Articular chondrocyte of knee joint (primary cell): ENCODE measurements around the gene PINK1. TPM values are rescaled to one million over a fixed set of nuclear protein-coding genes. Genes with fewer than 3 reads are reported as not detected.

Experiments
- total RNA-seq: library from RNA; depleted of rRNA; stranded (reverse); fragments of >200 nt; gene quantifications from 2 replicates; pipeline ENCODE4 v1.2.3, GENCODE V29; 2012

The PINK1 gene
- total RNA-seq = 80.2 and 88.5 TPM in 2 replicates

GRCh38 chr1:20633190-20634064 is at the start of gene PINK1:
PINK1 (plus strand) TSS chr1:20633458; CDS start chr1:20633549, 91 bp downstream.

GRCh38 chr1:20588634-20589225 is 44.5 kb upstream of the PINK1 start, which contains the start of gene CDA:
CDA (plus strand) TSS chr1:20589097; CDS start chr1:20589130, 33 bp downstream.

GRCh38 chr1:20661207-20662109 is 28.2 kb downstream of the PINK1 start, which contains the start of gene DDOST:
DDOST (minus strand) TSS chr1:20661369; CDS start chr1:20661350, 19 bp downstream.

Other genes with a start within 250 kb of the PINK1 start
- gene CAMK2N1, start 147.2 kb upstream of the PINK1 start, total RNA-seq = 0.65 and 2.1 TPM in 2 replicates
- gene MUL1, start 125.3 kb upstream of the PINK1 start, total RNA-seq = 29.8 and 35.8 TPM in 2 replicates
- 3.1 and 3.3 TPM in 2 replicates for gene FAM43B, start 80.9 kb upstream of the PINK1 start, total RNA-seq
- gene CDA, start 44.4 kb upstream of the PINK1 start, total RNA-seq = 10.1 and 15.0 TPM in 2 replicates
- gene DDOST, start 27.9 kb downstream of the PINK1 start, total RNA-seq = 246 and 271 TPM in 2 replicates
- 0.26 and 0.43 TPM in 2 replicates for gene KIF17, start 84.5 kb downstream of the PINK1 start, total RNA-seq
- gene SH2D5, start 99.2 kb downstream of the PINK1 start, total RNA-seq = 2.2 and 3.0 TPM in 2 replicates
- 237 and 298 TPM in 2 replicates for gene HP1BP3, start 153.8 kb downstream of the PINK1 start, total RNA-seq